Liver (tissue), 9 donors: ENCODE measurements around the gene ABCC1. TPM values are rescaled to one million over a fixed set of nuclear protein-coding genes. Genes with fewer than 3 reads are reported as not detected.

Experiments
- DNase-seq: peaks from one replicate; pipeline ENCODE4 v3.0.0-alpha.2; 2017; ENCODE audit warnings: low spot score
- H3K27ac ChIP-seq, 2 donors: one replicate each; pipeline ENCODE4 v1.7.0; 2013; ENCODE audit warnings: inconsistent platforms in 2 of 2, low read length in 2 of 2, control low read depth in 1 of 2, low read depth in 1 of 2, mild to moderate bottlenecking in 1 of 2
- H3K27me3 ChIP-seq, 4 donors: one replicate each; pipeline versions ENCODE4 v1.6.1 to v1.7.0; 2013; ENCODE audit warnings: low read length in 3 of 4, inconsistent platforms in 1 of 4, mild to moderate bottlenecking in 1 of 4, moderate library complexity in 1 of 4; ENCODE audit not compliant: control insufficient read depth in 4 of 4, insufficient read depth in 4 of 4
- H3K36me3 ChIP-seq, 4 donors: one replicate each; pipeline versions ENCODE4 v1.6.1 to v1.7.0; 2013; ENCODE audit warnings: low read length in 3 of 4, mild to moderate bottlenecking in 3 of 4, low read depth in 1 of 4, moderate library complexity in 1 of 4; ENCODE audit not compliant: control insufficient read depth in 4 of 4, insufficient read depth in 3 of 4
- H3K4me1 ChIP-seq, 4 donors: one replicate each; pipeline versions ENCODE4 v1.6.1 to v1.7.0; 2013; ENCODE audit warnings: low read length in 3 of 4, mild to moderate bottlenecking in 3 of 4, moderate library complexity in 1 of 4; ENCODE audit not compliant: control insufficient read depth in 4 of 4, insufficient read depth in 4 of 4
- H3K4me3 ChIP-seq, 3 donors: one replicate each; pipeline versions ENCODE4 v1.6.1 to v1.7.0; 2013; ENCODE audit warnings: low read length in 3 of 3, control low read depth in 1 of 3, low read depth in 1 of 3, mild to moderate bottlenecking in 1 of 3
- H3K9ac ChIP-seq, 2 donors: one replicate each; pipeline ENCODE4 v1.7.0; 2013; ENCODE audit warnings: low read length in 2 of 2, mild to moderate bottlenecking in 2 of 2, moderate library complexity in 2 of 2, control low read depth in 1 of 2, low read depth in 1 of 2
- H3K9me3 ChIP-seq, 4 donors: one replicate each; pipeline versions ENCODE4 v1.6.1 to v1.7.0; 2013; ENCODE audit warnings: low read length in 3 of 4; ENCODE audit not compliant: control insufficient read depth in 4 of 4
- ATF3 ChIP-seq: IDR thresholded peaks from 2 replicates; pipeline ENCODE4 v1.6.1; 2016; ENCODE audit warnings: antibody characterized with exemption
- CTCF ChIP-seq: fragments of 150-350 bp; IDR thresholded peaks from 2 replicates; pipeline ENCODE4 v1.5.1; 2017; ENCODE audit warnings: improper control_type of control experiment, low read depth, low read length; ENCODE audit not compliant: missing input control
- EGR1 ChIP-seq, 2 donors: IDR thresholded peaks; 2 replicates each; pipeline ENCODE4 v1.6.1; 2016 to 2018; ENCODE audit warnings: antibody characterized with exemption in 2 of 2, low read depth in 2 of 2
- FOXA1 ChIP-seq: IDR thresholded peaks from 2 replicates; pipeline ENCODE4 v1.6.1; 2016; ENCODE audit warnings: antibody characterized with exemption
- FOXA2 ChIP-seq: IDR thresholded peaks from 2 replicates; pipeline ENCODE4 v1.6.1; 2016; ENCODE audit warnings: antibody characterized with exemption
- GABPA ChIP-seq, 2 donors: IDR thresholded peaks in 1 of 2; conservative IDR thresholded peaks in 1 of 2; 2 replicates each; pipeline ENCODE4 v1.6.1; 2016; ENCODE audit warnings: antibody characterized with exemption in 2 of 2, mild to moderate bottlenecking in 1 of 2, moderate library complexity in 1 of 2
- HNF4A ChIP-seq, 2 donors: conservative IDR thresholded peaks; 2 replicates each; pipeline ENCODE4 v1.6.1; 2016; ENCODE audit warnings: antibody characterized with exemption in 2 of 2, mild to moderate bottlenecking in 2 of 2
- HNF4G ChIP-seq: IDR thresholded peaks from 2 replicates; pipeline ENCODE4 v1.6.1; 2016; ENCODE audit warnings: antibody characterized with exemption
- JUND ChIP-seq, 2 donors: IDR thresholded peaks; 2 replicates each; pipeline ENCODE4 v1.6.1; 2016; ENCODE audit warnings: antibody characterized with exemption in 2 of 2
- MAX ChIP-seq: IDR thresholded peaks from 2 replicates; pipeline ENCODE4 v1.6.1; 2016; ENCODE audit warnings: antibody characterized with exemption
- NR2F2 ChIP-seq: IDR thresholded peaks from 2 replicates; pipeline ENCODE4 v1.6.1; 2016; ENCODE audit warnings: antibody characterized with exemption
- RAD21 ChIP-seq, 2 donors: IDR thresholded peaks; 2 replicates each; pipeline ENCODE4 v1.6.1; 2016; ENCODE audit warnings: antibody characterized with exemption in 2 of 2, mild to moderate bottlenecking in 2 of 2
- REST ChIP-seq: IDR thresholded peaks from 2 replicates; pipeline ENCODE4 v1.6.1; 2016; ENCODE audit warnings: antibody characterized with exemption, mild to moderate bottlenecking
- RXRA ChIP-seq, 2 donors: IDR thresholded peaks; 2 replicates each; pipeline ENCODE4 v1.6.1; 2017 to 2018; ENCODE audit warnings: antibody characterized with exemption in 2 of 2, mild to moderate bottlenecking in 1 of 2
- SP1 ChIP-seq: IDR thresholded peaks from 2 replicates; pipeline ENCODE4 v1.6.1; 2018; ENCODE audit warnings: antibody characterized with exemption, mild to moderate bottlenecking
- TAF1 ChIP-seq: conservative IDR thresholded peaks from 2 replicates; pipeline ENCODE4 v1.6.1; 2016; ENCODE audit warnings: antibody characterized with exemption, mild to moderate bottlenecking
- YY1 ChIP-seq: IDR thresholded peaks from 2 replicates; pipeline ENCODE4 v1.6.1; 2016; ENCODE audit warnings: antibody characterized with exemption, mild to moderate bottlenecking
- ZBTB33 ChIP-seq: IDR thresholded peaks from 2 replicates; pipeline ENCODE4 v1.6.1; 2016; ENCODE audit warnings: antibody characterized with exemption
- WGBS: extraction: QIAGEN DNeasy Blood & Tissue Kit; methylation state at CpG from one replicate; pipeline ENCODE4 v1.1.7; 2013; 5-methylcytosine and 5-hydroxymethylcytosine counted together
- polyA plus RNA-seq, 2 donors: library from polyadenylated mRNA; stranded (reverse) in 1 of 2; unstranded in 1 of 2; fragments of 200-250 nt in 1 of 2; fragments of >200 nt in 1 of 2; fragmentation: Nextera tagmentation in 1 of 2; extraction: Ambion mirVana in 1 of 2; gene quantifications; one replicate each; pipeline versions ENCODE4 v1.2.1 to v1.2.3, GENCODE V29; 2013 to 2015
- total RNA-seq, 2 donors: library from RNA; depleted of rRNA; stranded (reverse); fragments of >200 nt; gene quantifications; one replicate each; pipeline ENCODE4 v1.2.3, GENCODE V29; 2014
- donor health status: healthy.
- donor health status: healthy.
- donor health status: healthy.
- donor health status: healthy.
- donor health status: healthy.

ABCC1 gene
- total and polyA plus RNA-seq, 4 donors = 0.85 to 7.7 (median 4.2) TPM

GRCh38 chr16:16062023-16062937 is 112.9 kb downstream of the ABCC1 start:
- Histone ChIP-seq H3K9me3 (no peaks in the 10 kb centered on the region), H3K4me3 (no peak overlapping the region), H3K27me3 (no peaks in the 10 kb centered on the region), H3K4me1 (no peaks in the 10 kb centered on the region), H3K9ac (no peak overlapping the region), H3K27ac (no peak overlapping the region), H3K36me3 (peaks cover 0 to 2% (median 0%) of the 10 kb centered on the region in 4 donors)
- DNase-seq = no peak
- 78% methylated on average over 16 of the region's 16 CpGs for WGBS
- TF ChIP-seq HNF4G (no peak), JUND (IDR thresholded peaks at IDR 0.05) (no peak), CTCF (no peak), REST (no peak), FOXA1 (no peak), FOXA2 (no peak), ATF3 (no peak), GABPA (IDR thresholded peaks at IDR 0.05 in 1 of 2, conservative IDR thresholded peaks at IDR 0.05 in 1 of 2) (no peak), YY1 (no peak), RXRA (IDR thresholded peaks at IDR 0.05) (no peak), SP1 (no peak), ZBTB33 (no peak), RAD21 (IDR thresholded peaks at IDR 0.05) (no peak)

GRCh38 chr16:16063683-16064082 is 114.3 kb downstream of the ABCC1 start:
- WGBS = 72% methylated on average over 2 of the region's 2 CpGs
- H3K4me3 ChIP-seq = no peak overlapping the region
- H3K4me1 ChIP-seq = no peaks in the 10 kb centered on the region
- peaks cover 0 to 2% (median 0%) of the 10 kb centered on the region in 4 donors for H3K36me3 ChIP-seq
- no peak for DNase-seq
- H3K27me3 ChIP-seq = no peaks in the 10 kb centered on the region
- H3K9ac ChIP-seq = no peak overlapping the region
- no peaks in the 10 kb centered on the region for H3K9me3 ChIP-seq
- H3K27ac ChIP-seq = no peak overlapping the region
- no peak for TF ChIP-seq EGR1 (IDR thresholded peaks at IDR 0.05; ENCODE audit: low read depth in 2 of 2)
- TF ChIP-seq GABPA (IDR thresholded peaks at IDR 0.05 in 1 of 2, conservative IDR thresholded peaks at IDR 0.05 in 1 of 2) = no peak
- TF ChIP-seq FOXA2 = no peak
- no peak for TF ChIP-seq SP1
- no peak for TF ChIP-seq RAD21 (IDR thresholded peaks at IDR 0.05)
- TF ChIP-seq NR2F2 = no peak
- no peak for TF ChIP-seq FOXA1
- no peak for TF ChIP-seq MAX
- no peak for TF ChIP-seq JUND (IDR thresholded peaks at IDR 0.05)
- TF ChIP-seq HNF4G = no peak
- no peak for TF ChIP-seq RXRA (IDR thresholded peaks at IDR 0.05)
- TF ChIP-seq HNF4A (conservative IDR thresholded peaks at IDR 0.05) = no peak
- TF ChIP-seq YY1 = no peak
- no peak for TF ChIP-seq ZBTB33
- no peak for TF ChIP-seq TAF1
- TF ChIP-seq CTCF = no peak
